IMR-90 (cell line): Measurements from ENCODE around the gene LMNTD2. TPM values are rescaled to one million over a fixed set of nuclear protein-coding genes. Genes with fewer than 3 reads are reported as not detected.

ENCODE experiments used
- ATAC-seq: fragments of 200-7000 bp; cut with Tn5 transposase; 2 replicates; pipeline ENCODE4 v1.9.1; 2020; ENCODE audit warnings: low read depth, mild to moderate bottlenecking, moderate library complexity
- BruUV-seq: library from RNA; stranded (reverse); fragments of 400-500 nt; replicated peaks from 2 replicates; lab custom pipeline; 2021; lab: Mats Ljungman, UMichigan
- CTCF ChIA-PET: fragments of 300-600 bp; formaldehyde crosslinking; extraction: SDS; loops from one replicate; lab custom pipeline; 2021; ENCODE audit warnings: antibody characterized with exemption; lab: Yijun Ruan, JAX
- POLR2A ChIA-PET: fragments of 300-600 bp; sonication (Branson Sonifier 250); formaldehyde crosslinking; loops from one replicate; lab custom pipeline; 2022; ENCODE audit warnings: antibody characterized with exemption; ENCODE audit not compliant: unreplicated experiment; lab: Charles Lee
- DNase-seq: peaks from one replicate; pipeline ENCODE4 v3.0.0; 2013
- H2AFZ ChIP-seq: replicated peaks from 2 replicates; pipeline ENCODE3; 2013; ENCODE audit warnings: low read length, mild to moderate bottlenecking; ENCODE audit not compliant: poor library complexity
- H2AK5ac ChIP-seq: 2 replicates; pipeline ENCODE4 v1.6.1; 2013; ENCODE audit warnings: low read depth, low read length, inconsistent platforms
- H2AK9ac ChIP-seq: replicated peaks from 2 replicates; pipeline ENCODE3; 2013; ENCODE audit warnings: mild to moderate bottlenecking, low read depth, low read length, moderate library complexity; ENCODE audit not compliant: poor library complexity
- H2BK120ac ChIP-seq: 2 replicates; pipeline ENCODE4 v1.6.1; 2013; ENCODE audit warnings: low read depth, low read length, inconsistent platforms
- H2BK15ac ChIP-seq: 3 replicates; pipeline ENCODE4 v1.6.1; 2013; ENCODE audit warnings: low read depth, low read length, inconsistent platforms
- H2BK20ac ChIP-seq: 2 replicates; pipeline ENCODE4 v1.6.1; 2013; ENCODE audit warnings: low read depth, mild to moderate bottlenecking, inconsistent platforms, low read length, moderate library complexity
- H2BK5ac ChIP-seq: 2 replicates; pipeline ENCODE4 v1.6.1; 2013; ENCODE audit warnings: mild to moderate bottlenecking, low read depth, low read length, inconsistent platforms; ENCODE audit not compliant: poor library complexity, severe bottlenecking
- H3K14ac ChIP-seq: replicated peaks from 2 replicates; pipeline ENCODE4 v1.6.1; 2013; ENCODE audit warnings: low read depth, low read length, inconsistent platforms
- H3K18ac ChIP-seq: 2 replicates; pipeline ENCODE4 v1.6.1; 2013; ENCODE audit warnings: low read depth, low read length, control low read depth
- H3K23ac ChIP-seq: 2 replicates; pipeline ENCODE4 v1.6.1; 2013; ENCODE audit warnings: low read depth, low read length, inconsistent platforms
- H3K27ac ChIP-seq: 2 replicates; pipeline ENCODE4 v1.5.1; 2013; ENCODE audit warnings: mild to moderate bottlenecking, control low read depth, low read length; ENCODE audit not compliant: insufficient read depth
- H3K27me3 ChIP-seq: 2 replicates; pipeline ENCODE4 v1.6.1; 2013; ENCODE audit warnings: low read length; ENCODE audit not compliant: control insufficient read depth, insufficient read depth
- H3K36me3 ChIP-seq: 2 replicates; pipeline ENCODE4 v1.6.1; 2013; ENCODE audit warnings: low read length, mixed read lengths; ENCODE audit not compliant: control insufficient read depth, insufficient read depth
- H3K4ac ChIP-seq: 2 replicates; pipeline ENCODE4 v1.6.1; 2013; ENCODE audit warnings: low read depth, low read length, inconsistent platforms
- H3K4me1 ChIP-seq: 2 replicates; pipeline ENCODE4 v1.6.1; 2013; ENCODE audit warnings: low read length, mixed read lengths; ENCODE audit not compliant: control insufficient read depth, insufficient read depth
- H3K4me2 ChIP-seq: 2 replicates; pipeline ENCODE4 v1.6.1; 2013; ENCODE audit warnings: low read depth, mild to moderate bottlenecking, control low read depth, low read length, moderate library complexity
- H3K4me3 ChIP-seq: 2 replicates; pipeline ENCODE4 v1.5.1; 2013; ENCODE audit warnings: low read depth, mild to moderate bottlenecking, control low read depth, low read length, moderate library complexity; ENCODE audit not compliant: insufficient read depth
- H3K56ac ChIP-seq: 2 replicates; pipeline ENCODE4 v1.6.1; 2013; ENCODE audit warnings: low read length, inconsistent platforms; ENCODE audit not compliant: insufficient read depth; ENCODE audit errors: extremely low read depth
- H3K79me1 ChIP-seq, 2 experiments: 2 replicates each; pipeline ENCODE4 v1.6.1; 2013; ENCODE audit warnings: low read length in 2 of 2, inconsistent platforms in 1 of 2, low read depth in 1 of 2
- H3K9ac ChIP-seq: 2 replicates; pipeline ENCODE4 v1.6.1; 2013; ENCODE audit warnings: low read depth, low read length, control low read depth
- H3K9me1 ChIP-seq: 2 replicates; pipeline ENCODE4 v1.6.1; 2013; ENCODE audit warnings: low read length, inconsistent platforms; ENCODE audit not compliant: insufficient read depth
- H3K9me3 ChIP-seq: 2 replicates; pipeline ENCODE4 v1.6.1; 2013; ENCODE audit warnings: low read length; ENCODE audit not compliant: control insufficient read depth, insufficient read depth
- H4K20me1 ChIP-seq: 2 replicates; pipeline ENCODE4 v1.6.1; 2013; ENCODE audit warnings: low read length, inconsistent platforms; ENCODE audit not compliant: insufficient read depth
- H4K5ac ChIP-seq: 2 replicates; pipeline ENCODE4 v1.6.1; 2013; ENCODE audit warnings: mild to moderate bottlenecking, low read depth, low read length, control low read depth
- H4K8ac ChIP-seq, 2 experiments: 2 replicates each; pipeline ENCODE4 v1.6.1; 2013; ENCODE audit warnings: low read depth in 2 of 2, low read length in 2 of 2, control low read depth in 1 of 2, inconsistent platforms in 1 of 2
- H4K91ac ChIP-seq: 2 replicates; pipeline ENCODE4 v1.6.1; 2013; ENCODE audit warnings: low read depth, low read length, inconsistent platforms; ENCODE audit not compliant: insufficient read depth
- BHLHE40 ChIP-seq: fragments of 150-350 bp; IDR thresholded peaks from 2 replicates; pipeline ENCODE4 v1.6.1; 2016; ENCODE audit warnings: mild to moderate bottlenecking, low read depth, low read length
- CEBPB ChIP-seq: IDR thresholded peaks from 2 replicates; pipeline ENCODE4 v1.6.1; 2012; ENCODE audit warnings: low read depth, low read length, improper control_type of control experiment
- CHD1 ChIP-seq: IDR thresholded peaks from 2 replicates; pipeline ENCODE4 v1.6.1; 2012; ENCODE audit warnings: low read depth, low read length, improper control_type of control experiment
- FOS ChIP-seq: fragments of 150-350 bp; IDR thresholded peaks from 2 replicates; pipeline ENCODE4 v1.6.1; 2016; ENCODE audit warnings: low read depth, low read length
- MAFK ChIP-seq: IDR thresholded peaks from 2 replicates; pipeline ENCODE4 v1.6.1; 2012; ENCODE audit warnings: low read depth, low read length, improper control_type of control experiment
- MAZ ChIP-seq: IDR thresholded peaks from 2 replicates; pipeline ENCODE4 v1.6.1; 2012; ENCODE audit warnings: low read depth, mild to moderate bottlenecking, low read length, improper control_type of control experiment, moderate library complexity, borderline replicate concordance
- MXI1 ChIP-seq: IDR thresholded peaks from 2 replicates; pipeline ENCODE4 v1.6.1; 2012; ENCODE audit warnings: low read depth, mild to moderate bottlenecking, low read length, moderate library complexity, borderline replicate concordance
- NFE2L2 ChIP-seq: fragments of 150-350 bp; IDR thresholded peaks from 2 replicates; pipeline ENCODE4 v1.6.1; 2016; ENCODE audit warnings: low read depth, mild to moderate bottlenecking, low read length
- POLR2A ChIP-seq: IDR thresholded peaks from 2 replicates; pipeline ENCODE4 v1.6.1; 2012; ENCODE audit warnings: mild to moderate bottlenecking, low read depth, low read length
- RAD21 ChIP-seq: IDR thresholded peaks from 2 replicates; pipeline ENCODE4 v1.6.1; 2012; ENCODE audit warnings: low read length, improper control_type of control experiment
- RCOR1 ChIP-seq: IDR thresholded peaks from 2 replicates; pipeline ENCODE4 v1.6.1; 2012; ENCODE audit warnings: mild to moderate bottlenecking, low read length, improper control_type of control experiment; ENCODE audit not compliant: insufficient replicate concordance
- RFX5 ChIP-seq: IDR thresholded peaks from 2 replicates; pipeline ENCODE4 v1.8.0; 2012; ENCODE audit warnings: low read depth, mild to moderate bottlenecking, low read length, moderate library complexity
- SMC3 ChIP-seq: fragments of 150-350 bp; IDR thresholded peaks from 2 replicates; pipeline ENCODE4 v1.6.1; 2016; ENCODE audit warnings: low read depth, mild to moderate bottlenecking, antibody characterized with exemption, low read length, moderate library complexity
- USF2 ChIP-seq: fragments of 150-350 bp; IDR thresholded peaks from 2 replicates; pipeline ENCODE4 v1.6.1; 2017; ENCODE audit warnings: mild to moderate bottlenecking, antibody characterized with exemption, low read length, low read depth
- WGBS, 2 experiments: methylation state at CpG; one replicate each; pipeline versions ENCODE4 v1.1.5 to v1.1.7; 2013; ENCODE audit warnings: missing lambda C conversion rate in 2 of 2; ENCODE audit not compliant: insufficient read length in 1 of 2; ENCODE audit errors: extremely low coverage in 2 of 2; 5-methylcytosine and 5-hydroxymethylcytosine counted together
- dilution Hi-C: fragments of 300-500 bp; cut with HindIII; formaldehyde crosslinking; loops from one replicate; pipeline ENCODE4 v1.14.3; 2018; ENCODE audit warnings: low sequenced_read_pairs; ENCODE audit not compliant: unreplicated experiment
- in situ Hi-C: fragments of 300-500 bp; cut with MboI; formaldehyde crosslinking; loops from 3 replicates; pipeline ENCODE4 v1.14.3; 2019; ENCODE audit warnings: low sequenced_read_pairs, inconsistent platforms, mixed read lengths
- intact Hi-C: fragments of 100-400 bp; cut with micrococcal nuclease; formaldehyde crosslinking; loops from 2 replicates; pipeline ENCODE4 v1.10.0; 2022
- polyA plus RNA-seq, 3 experiments: library from polyadenylated mRNA; depleted of rRNA; stranded (reverse); fragments of >200 nt; gene quantifications; 2 replicates each; pipeline ENCODE4 v1.2.3, GENCODE V29; 2012; ENCODE audit warnings: low replicate concordance in 1 of 3
- total RNA-seq: library from RNA; depleted of rRNA; stranded (reverse); fragments of >200 nt; gene quantifications from 2 replicates; pipeline ENCODE4 v1.2.3, GENCODE V29; 2012
- TF ChIP-seq, protein P1 (sequence below): fragments of 150-350 bp; IDR thresholded peaks from 2 replicates; pipeline ENCODE4 v1.6.1; 2016; ENCODE audit warnings: low read depth, mild to moderate bottlenecking, low read length, moderate library complexity, borderline replicate concordance

LMNTD2 gene
- total and polyA plus RNA-seq, 2 of the 4 experiments (the other 2 are of a cell fraction), result 0.18 to 1.3 TPM

DNA sequence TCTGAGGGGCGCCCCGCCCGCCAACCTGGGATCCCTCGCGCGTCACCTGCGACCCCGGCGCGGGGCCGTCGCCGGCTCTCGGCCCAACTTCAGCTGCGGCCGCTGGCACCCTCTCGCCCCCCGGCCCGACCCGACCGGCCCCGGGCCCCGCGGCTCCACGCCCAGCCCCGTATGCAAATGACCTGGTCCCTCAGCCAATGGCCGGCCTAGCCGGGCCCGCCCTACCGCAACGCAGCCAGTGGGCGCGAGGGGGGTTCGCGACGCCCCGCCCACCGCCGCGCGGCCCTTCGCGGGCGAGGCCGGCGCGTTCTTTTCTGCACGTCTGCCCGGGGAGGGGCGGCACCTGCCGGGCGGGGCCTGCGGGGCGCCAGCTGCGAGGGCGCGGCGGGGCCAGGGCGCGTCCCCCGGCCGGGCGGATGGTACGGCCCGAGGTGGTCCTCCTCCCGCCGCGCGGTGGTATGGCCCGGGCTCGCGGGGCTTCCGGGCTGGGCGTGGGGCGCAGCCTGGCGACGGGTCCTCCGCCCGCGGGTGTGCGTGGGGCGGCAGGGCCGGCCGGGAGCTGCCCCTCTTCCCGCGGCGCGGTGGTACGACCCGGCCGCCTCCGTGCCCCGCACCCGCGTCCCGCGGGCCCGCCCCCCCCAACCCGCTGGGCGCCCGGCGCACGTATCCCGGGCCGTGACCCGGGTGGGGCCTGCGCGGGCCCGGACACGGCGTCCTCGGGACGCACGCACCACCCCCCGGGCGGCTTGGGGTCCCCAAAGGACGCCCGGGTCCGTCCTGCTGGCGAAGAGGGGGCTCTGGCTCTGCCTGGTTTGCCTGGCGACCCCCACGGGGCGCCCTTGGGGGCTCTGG, 8.0 kb upstream of the LMNTD2 start:
- H3K56ac ChIP-seq, result peak overlapping the region; percentile 41
- H3K27me3 ChIP-seq, result no peaks in the 10 kb centered on the region
- BruUV-seq, result no TSS peak
- peaks cover 17% of the 10 kb centered on the region for H3K4me1 ChIP-seq
- peak; percentile 98 for ATAC-seq
- WGBS, 2 experiments, result 0% methylated on average over 69 of the region's 123 CpGs; no CpG with 5 or more reads in 1 of the 2 experiments
- H4K5ac ChIP-seq, result peak overlapping the region; percentile 94
- H2AK9ac ChIP-seq, result peak overlapping the region; percentile 100
- dilution Hi-C loops (no loop called here), in situ Hi-C loops (no loop called here), intact Hi-C loops (no loop called here)
- peak overlapping the region; percentile 93 for H2AFZ ChIP-seq
- DNase-seq, result peak; percentile 89
- H3K9me1 ChIP-seq, result no peaks in the 10 kb centered on the region
- 0 out of 2 replicates have a peak overlapping the region, but pooled peaks have one; percentile 63 for H3K18ac ChIP-seq
- H3K4me2 ChIP-seq, result peak overlapping the region; percentile 89
- peak overlapping the region; percentile 80 for H2AK5ac ChIP-seq
- H3K36me3 ChIP-seq, result peaks cover 14% of the 10 kb centered on the region
- H3K79me1 ChIP-seq, result peaks cover 29 to 42% of the 10 kb centered on the region in 2 experiments; a peak in 3 of 4 replicates
- POLR2A ChIA-PET, result no interaction called here
- peak overlapping the region; percentile 96 for H3K4ac ChIP-seq
- no peaks in the 10 kb centered on the region for H3K9me3 ChIP-seq
- H2BK120ac ChIP-seq, result peak overlapping the region; percentile 60; the same call in 1 of the 2 replicates
- peaks cover 29% of the 10 kb centered on the region for H4K20me1 ChIP-seq
- peak overlapping the region; percentile 96 for H3K27ac ChIP-seq
- CTCF ChIA-PET, result interaction anchor here (0.7 kb wide), 1 partner anchor 82 kb away, joined by 5 read pairs; no protein-coding TSS in a partner anchor
- peak overlapping the region; percentile 96; the same call in 1 of the 2 replicates for H4K91ac ChIP-seq
- H3K4me3 ChIP-seq, result peak overlapping the region; percentile 100
- H2BK5ac ChIP-seq, result peak overlapping the region; percentile 99
- H3K9ac ChIP-seq, result peak overlapping the region; percentile 100
- peak overlapping the region; percentile 98 for H3K14ac ChIP-seq
- peak overlapping the region; percentile 26; the same call in 2 of the 3 replicates for H2BK15ac ChIP-seq
- H3K23ac ChIP-seq, result peak overlapping the region; percentile 58; the same call in 1 of the 2 replicates
- no peak overlapping the region for H2BK20ac ChIP-seq
- peak overlapping the region; percentile 88 to 99 for H4K8ac ChIP-seq
- peak; percentile 82 for TF ChIP-seq POLR2A
- no peak for TF ChIP-seq RAD21
- TF ChIP-seq BHLHE40, result peak; percentile 97
- no peak for TF ChIP-seq CEBPB
- no peak for TF ChIP-seq RCOR1
- TF ChIP-seq MAFK, result no peak
- TF ChIP-seq NFE2L2, result no peak
- peak; percentile 52; the same call in 1 of the 2 replicates for TF ChIP-seq MXI1
- peak; percentile 82; the same call in 1 of the 2 replicates for TF ChIP-seq MAZ
- TF ChIP-seq RFX5, result no peak
- TF ChIP-seq CHD1, result peak; percentile 74; the same call in 1 of the 2 replicates
- TF ChIP-seq, protein P1, sequence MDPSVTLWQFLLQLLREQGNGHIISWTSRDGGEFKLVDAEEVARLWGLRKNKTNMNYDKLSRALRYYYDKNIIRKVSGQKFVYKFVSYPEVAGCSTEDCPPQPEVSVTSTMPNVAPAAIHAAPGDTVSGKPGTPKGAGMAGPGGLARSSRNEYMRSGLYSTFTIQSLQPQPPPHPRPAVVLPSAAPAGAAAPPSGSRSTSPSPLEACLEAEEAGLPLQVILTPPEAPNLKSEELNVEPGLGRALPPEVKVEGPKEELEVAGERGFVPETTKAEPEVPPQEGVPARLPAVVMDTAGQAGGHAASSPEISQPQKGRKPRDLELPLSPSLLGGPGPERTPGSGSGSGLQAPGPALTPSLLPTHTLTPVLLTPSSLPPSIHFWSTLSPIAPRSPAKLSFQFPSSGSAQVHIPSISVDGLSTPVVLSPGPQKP, result no peak
- TF ChIP-seq USF2, result peak; percentile 14; the same call in 1 of the 2 replicates
- no peak for TF ChIP-seq FOS
- TF ChIP-seq SMC3, result no peak
